Fibroblast of the aortic adventitia (primary cell): ENCODE measurements around the gene SFXN5. TPM values are rescaled to one million over a fixed set of nuclear protein-coding genes. Genes with fewer than 3 reads are reported as not detected.

Source experiments
- DNase-seq: peaks from one replicate; pipeline ENCODE4 v3.0.0-alpha.2; 2010; ENCODE audit warnings: low read depth
- H3K4me3 ChIP-seq: 2 replicates; pipeline ENCODE4 v1.5.1; 2011; ENCODE audit warnings: low read depth, mild to moderate bottlenecking, control low read depth, low read length, moderate library complexity
- CTCF ChIP-seq: IDR thresholded peaks from 2 replicates; pipeline ENCODE4 v1.5.1; 2011; ENCODE audit warnings: mild to moderate bottlenecking, low read length, control low read depth, inconsistent platforms; ENCODE audit not compliant: insufficient read depth
- total RNA-seq: library from RNA; depleted of rRNA; stranded (reverse); fragments of >200 nt; gene quantifications from 2 replicates; pipeline ENCODE4 v1.2.3, GENCODE V29; 2012; ENCODE audit warnings: low replicate concordance

The SFXN5 gene
- total RNA-seq, 1 donor = 19.0 TPM

- DNase-seq = no peak
- H3K4me3 ChIP-seq = no peak overlapping the region
- TF ChIP-seq CTCF = no peak
Observed at GRCh38 chr2:73037947-73038585, 33.4 kb downstream of the SFXN5 start.

GRCh38 chr2:73036766-73037165, 34.7 kb downstream of the SFXN5 start:
- TF ChIP-seq CTCF = no peak
- H3K4me3 ChIP-seq = no peak overlapping the region
- no peak for DNase-seq

- no peak for TF ChIP-seq CTCF
- DNase-seq = no peak
- no peak overlapping the region for H3K4me3 ChIP-seq
Observed at GRCh38 chr2:73035899-73036711, 35.4 kb downstream of the SFXN5 start.

- no peak for DNase-seq
- H3K4me3 ChIP-seq = no peak overlapping the region
- no peak for TF ChIP-seq CTCF
Observed at GRCh38 chr2:73034661-73035375, 36.7 kb downstream of the SFXN5 start.

GRCh38 chr2:73033766-73034381, 37.6 kb downstream of the SFXN5 start:
- no peak overlapping the region for H3K4me3 ChIP-seq
- TF ChIP-seq CTCF = no peak
- no peak for DNase-seq

GRCh38 chr2:73033142-73033765, 38.3 kb downstream of the SFXN5 start:
- H3K4me3 ChIP-seq = no peak overlapping the region
- TF ChIP-seq CTCF = no peak
- DNase-seq = no peak
